RPMI7951 (cell line): ENCODE measurements around the gene R3HCC1L. TPM values are rescaled to one million over a fixed set of nuclear protein-coding genes. Genes with fewer than 3 reads are reported as not detected.

Experiments
- DNase-seq: peaks from one replicate; pipeline ENCODE4 v3.0.0-alpha.2; 2012; ENCODE audit warnings: low read depth
- total RNA-seq: library from RNA; depleted of rRNA; stranded (reverse); fragments of >200 nt; shearing (Covaris generic); gene quantifications from 2 replicates; pipeline ENCODE4 v1.2.3, GENCODE V29; 2014

Gene R3HCC1L
- total RNA-seq, 1 experiment from 2014 or later: 12.5 TPM

- no peak for DNase-seq
These were observed 125.9 kb downstream of the R3HCC1L start for GRCh38 chr10:98260350-98260749.

- no peak for DNase-seq
These were observed 126.3 kb downstream of the R3HCC1L start for GRCh38 chr10:98260752-98261151.

DNA sequence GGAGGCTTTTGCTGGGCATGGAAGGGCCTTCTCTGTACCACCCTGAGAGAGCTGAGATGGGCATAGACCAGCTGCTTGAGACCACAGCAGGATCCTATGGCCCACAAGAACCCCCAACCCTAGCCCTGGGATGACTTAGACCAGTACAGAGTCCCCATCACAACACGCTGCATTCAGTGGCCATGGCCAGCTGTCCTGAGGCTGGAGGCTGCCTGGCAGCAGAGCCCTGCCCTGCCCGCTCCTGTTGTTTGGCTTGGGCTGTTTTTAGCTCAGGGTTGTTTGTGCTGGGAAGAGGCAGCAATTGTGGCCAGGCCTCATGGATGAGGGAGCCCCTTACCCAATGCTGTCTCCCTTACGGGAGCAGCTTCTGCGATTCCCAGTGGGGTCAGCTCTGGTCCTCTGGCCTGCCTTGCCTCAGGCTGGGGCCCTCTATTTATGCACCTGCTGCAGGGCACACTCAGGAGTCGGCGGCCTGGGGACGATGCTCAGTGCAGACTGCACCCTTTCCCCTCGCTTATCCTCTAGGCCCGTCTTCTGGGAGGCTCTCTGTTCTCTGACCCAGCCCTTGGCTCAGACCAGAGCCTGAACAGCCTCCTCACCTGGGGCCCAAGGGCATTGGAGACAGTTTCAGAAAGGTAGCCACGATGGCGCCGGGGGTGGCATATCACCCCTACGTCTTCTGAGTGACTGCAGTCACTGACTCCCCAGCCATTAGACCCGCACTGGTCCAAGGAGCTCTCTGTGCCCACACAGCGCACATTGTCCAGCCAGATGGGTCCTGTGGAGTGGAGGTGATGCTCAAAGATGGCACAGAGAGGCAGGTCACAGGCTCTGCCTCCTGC lies 127.2 kb downstream of the R3HCC1L start:
- no peak for DNase-seq

GRCh38 chr10:98262571-98262970 lies 128.1 kb downstream of the R3HCC1L start:
- peak; percentile 49 for DNase-seq

DNA sequence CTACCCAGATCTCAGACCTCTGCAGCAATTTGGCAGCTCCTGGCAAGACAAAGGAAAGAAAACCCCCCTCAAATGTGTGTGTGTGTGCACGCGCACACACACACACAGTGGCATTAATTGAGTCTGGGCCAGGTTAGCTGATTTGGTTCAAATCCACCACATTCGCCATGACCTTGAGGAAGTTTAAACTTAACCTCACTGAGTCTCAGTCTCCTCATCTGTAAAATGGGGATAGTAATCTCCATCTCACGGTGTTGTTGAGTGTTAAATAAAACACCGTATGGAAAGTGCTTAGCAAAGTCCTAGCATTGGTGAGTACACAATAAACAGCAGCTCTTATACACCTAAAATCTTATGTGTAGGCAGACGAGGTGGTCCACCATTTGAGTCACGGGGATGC lies 128.6 kb downstream of the R3HCC1L start:
- no peak for DNase-seq

- DNase-seq: no peak
These were observed 130.1 kb downstream of the R3HCC1L start for GRCh38 chr10:98264378-98265065.

- no peak for DNase-seq
These were observed 131.2 kb downstream of the R3HCC1L start for GRCh38 chr10:98265403-98266378.

GRCh38 chr10:98266647-98267046 lies 132.2 kb downstream of the R3HCC1L start:
- DNase-seq: no peak

DNA sequence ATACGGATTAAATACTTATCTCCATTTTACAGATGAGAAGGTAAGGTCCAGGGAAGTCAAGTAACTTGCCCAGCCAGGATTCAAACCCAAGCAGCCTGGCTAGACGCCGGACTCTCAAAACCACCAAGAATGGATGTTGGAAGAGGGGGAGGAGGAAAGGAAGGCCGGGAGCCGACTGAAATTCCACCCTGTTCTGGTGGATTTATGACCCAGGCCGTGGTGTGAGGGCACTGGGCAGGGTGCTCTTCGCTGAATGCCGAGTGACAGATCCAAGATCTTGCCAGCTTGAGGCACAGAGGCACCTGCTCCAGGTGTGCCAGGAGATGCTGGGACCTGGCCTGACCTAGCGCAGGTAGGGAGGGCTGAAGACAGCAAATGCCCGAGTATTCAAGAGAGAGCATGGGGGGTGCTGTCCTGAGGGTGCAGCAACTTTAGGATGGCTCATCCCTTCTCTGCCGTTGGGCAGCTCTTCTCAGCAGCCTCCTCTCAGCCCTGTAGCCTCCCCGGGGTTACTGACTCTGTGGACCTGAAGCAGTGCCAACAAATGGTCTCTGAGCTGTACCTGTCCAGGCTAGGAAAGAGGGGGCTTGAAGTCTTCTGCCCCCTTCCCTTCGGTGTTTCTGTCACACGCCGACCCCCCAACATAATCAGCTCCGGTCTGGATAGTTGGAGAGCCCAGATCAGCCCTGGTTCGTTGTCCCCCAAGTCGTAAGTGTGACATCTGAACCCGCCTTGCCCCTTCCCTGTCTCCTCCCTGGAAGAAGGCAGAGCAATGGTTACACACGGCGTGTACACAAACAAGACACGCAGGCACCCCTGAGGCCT lies 132.8 kb downstream of the R3HCC1L start:
- DNase-seq: no peak

DNA sequence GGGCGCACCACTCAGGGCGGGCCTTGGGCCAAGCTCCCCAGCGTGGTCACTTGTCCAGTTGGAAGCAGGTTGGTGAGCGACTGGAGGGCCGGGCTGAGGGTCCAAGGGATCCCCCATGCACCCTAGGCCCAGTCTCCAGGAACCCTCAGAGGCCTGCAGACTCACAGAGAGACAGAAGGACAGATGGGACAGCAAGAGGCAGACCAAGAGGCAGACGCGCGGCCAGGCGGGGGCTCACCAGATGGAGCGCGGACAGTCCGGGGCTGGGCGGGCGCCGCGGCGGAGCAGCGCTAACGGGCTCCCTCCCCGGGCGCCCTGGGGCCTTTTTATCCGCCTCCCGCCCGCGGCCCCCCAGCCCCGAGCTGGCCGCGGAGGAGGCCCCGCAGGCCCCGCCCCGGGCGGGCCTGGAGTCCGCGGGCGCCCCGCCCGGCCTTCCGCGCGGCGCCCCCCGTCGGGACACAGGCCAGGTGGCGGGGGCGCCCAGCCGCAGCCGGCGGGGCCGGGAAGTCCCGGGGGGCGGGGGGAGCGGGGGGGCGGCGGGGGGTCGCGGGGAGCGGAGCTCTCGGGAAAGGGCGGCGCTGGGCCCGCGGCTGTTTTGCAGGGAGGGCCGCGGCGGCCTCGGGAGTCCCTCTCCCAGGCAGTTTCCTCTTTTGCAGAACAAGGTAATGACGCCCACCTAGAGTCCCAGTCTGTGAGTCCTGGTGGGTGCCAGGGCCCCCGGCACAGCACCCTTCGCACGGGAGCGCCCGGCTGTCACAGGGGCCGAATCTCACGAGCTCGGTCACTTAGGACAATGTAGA lies 133.6 kb downstream of the R3HCC1L start, which contains the start of gene LOXL4:
Gene LOXL4, minus strand, starts transcription at position 301 of the 800 bp plus-strand sequence. CDS start 5,175 bp downstream, outside the sequence.
- no peak for DNase-seq

DNA sequence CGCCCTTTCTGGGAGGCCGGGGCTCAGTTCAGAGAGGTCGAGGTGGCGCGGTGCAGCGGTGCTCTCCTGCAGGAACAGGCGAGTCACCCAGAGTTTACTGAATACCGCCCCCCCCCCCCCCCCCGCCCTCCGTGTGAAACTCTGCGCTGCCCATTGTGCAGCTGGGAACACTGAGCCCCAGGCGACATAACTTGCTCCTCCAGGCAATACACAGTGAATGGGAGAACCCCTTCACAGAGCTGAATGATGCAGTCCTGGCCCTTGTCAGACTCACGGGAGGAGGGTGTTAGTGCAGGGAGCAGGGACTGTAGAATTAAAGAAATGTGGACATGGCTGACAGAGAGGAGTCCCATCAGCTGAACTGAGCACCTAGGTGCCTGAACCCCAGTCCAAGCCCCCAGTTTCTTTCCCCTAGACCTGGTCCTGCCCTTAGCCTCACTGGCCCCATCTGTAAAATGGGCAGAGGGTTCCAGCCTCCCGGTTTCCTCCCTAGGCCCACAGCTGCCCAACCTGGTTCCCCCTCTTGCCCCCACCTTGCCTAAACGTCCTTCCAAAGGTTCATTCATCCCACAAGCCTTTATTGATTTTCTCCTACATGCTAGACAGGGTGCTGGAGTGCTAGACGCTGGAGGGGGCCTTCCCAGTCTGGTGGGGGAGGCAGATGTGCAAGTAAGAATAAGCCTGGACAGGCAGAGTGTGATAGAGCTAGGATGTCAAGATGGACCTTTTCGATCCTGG lies 134.4 kb downstream of the R3HCC1L start:
- peak; percentile 14 for DNase-seq

DNA sequence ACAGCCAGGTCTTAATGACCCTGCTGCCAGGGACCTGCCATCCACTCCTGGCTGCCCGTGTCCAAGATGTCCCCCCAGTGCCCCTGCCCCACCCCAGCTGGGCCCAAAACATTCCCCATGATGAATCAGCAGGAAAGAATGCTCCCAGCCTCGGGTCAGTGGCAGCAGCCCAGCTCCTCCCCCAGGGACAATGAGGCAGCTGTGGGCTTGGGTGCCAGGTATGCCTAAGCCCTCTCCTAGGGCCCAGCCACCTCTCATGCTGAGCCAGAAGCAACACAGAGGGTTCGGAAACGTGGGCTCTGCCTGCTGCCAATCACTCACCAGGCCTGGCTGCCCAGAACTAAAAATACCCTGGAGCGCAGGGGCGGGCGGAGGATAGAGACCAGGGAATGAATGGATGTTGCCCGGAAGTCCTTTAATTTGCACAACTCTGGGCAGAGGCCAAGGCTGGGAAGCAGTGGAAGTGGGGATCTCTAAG lies 135.0 kb downstream of the R3HCC1L start:
- DNase-seq: peak; percentile 84

DNA sequence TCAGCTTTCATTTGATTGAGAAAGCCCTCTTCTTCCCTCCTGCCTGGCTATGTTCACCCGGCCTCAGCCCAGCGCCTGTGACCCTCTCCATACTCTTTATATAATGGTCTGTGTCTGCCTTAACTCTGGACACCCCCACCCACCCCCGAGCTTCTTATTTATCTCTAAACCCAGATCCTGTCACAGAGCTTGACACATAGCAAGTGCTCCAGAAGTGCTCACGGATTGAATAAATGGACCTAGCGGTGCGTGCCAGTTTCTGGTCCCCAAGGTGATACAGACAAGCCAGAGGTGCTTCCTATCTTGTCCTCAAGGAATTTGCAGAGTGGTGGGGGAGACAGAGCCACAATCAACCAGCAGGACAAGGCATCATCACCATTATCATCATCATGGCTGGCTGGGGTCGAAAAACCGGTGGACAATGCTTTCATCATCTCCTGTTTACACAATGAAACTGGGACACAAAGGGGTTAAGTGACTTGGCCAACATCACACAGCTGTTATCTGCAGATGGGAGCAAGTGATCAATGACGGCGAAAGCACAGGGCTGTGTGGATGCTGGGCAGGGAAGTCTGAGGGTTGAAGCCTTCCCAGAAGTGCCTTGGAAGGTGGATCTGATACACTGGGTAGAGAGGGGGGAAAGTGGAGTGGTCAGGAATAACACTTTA lies 135.8 kb downstream of the R3HCC1L start:
- no peak for DNase-seq

DNA sequence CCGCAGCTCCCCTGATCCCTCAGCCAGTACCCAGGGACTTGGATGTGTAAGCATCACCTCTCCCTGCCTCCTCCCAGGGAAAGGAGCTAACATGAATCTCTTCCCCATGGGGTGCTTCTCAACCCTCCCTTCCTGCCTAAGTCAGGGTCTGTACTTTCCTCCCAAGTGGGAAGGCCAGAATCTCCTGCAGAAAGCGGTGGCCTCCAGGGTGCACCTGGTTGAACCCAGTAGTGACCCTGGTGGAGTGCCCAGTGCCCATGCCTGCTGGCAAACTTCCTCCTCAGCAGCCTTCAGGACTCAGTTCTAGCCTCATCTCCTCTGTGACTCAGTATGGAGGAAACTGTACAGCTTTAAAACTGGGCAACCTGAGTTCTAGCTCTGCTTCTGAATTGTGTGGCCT lies 136.3 kb downstream of the R3HCC1L start:
- no peak for DNase-seq

DNA sequence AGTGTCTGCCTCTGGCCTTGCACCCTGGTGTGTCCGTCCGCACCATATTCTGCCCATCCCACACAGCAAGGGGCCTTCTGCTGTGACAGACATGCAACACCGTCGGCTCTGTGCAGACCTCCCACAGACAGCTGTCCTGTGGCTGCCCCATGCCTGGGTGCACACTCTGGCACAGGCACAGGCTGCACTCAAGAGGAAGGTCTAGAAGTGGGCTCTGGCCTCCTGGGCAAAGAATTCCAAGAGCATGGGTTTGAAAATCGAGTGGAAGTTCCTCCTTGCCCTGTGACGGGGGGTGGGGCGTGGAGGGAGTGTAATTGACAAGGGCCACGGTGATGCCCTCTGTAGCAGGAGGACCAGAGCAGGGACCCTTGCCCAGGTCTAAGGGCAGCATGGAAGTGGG lies 137.8 kb downstream of the R3HCC1L start:
- no peak for DNase-seq

DNA sequence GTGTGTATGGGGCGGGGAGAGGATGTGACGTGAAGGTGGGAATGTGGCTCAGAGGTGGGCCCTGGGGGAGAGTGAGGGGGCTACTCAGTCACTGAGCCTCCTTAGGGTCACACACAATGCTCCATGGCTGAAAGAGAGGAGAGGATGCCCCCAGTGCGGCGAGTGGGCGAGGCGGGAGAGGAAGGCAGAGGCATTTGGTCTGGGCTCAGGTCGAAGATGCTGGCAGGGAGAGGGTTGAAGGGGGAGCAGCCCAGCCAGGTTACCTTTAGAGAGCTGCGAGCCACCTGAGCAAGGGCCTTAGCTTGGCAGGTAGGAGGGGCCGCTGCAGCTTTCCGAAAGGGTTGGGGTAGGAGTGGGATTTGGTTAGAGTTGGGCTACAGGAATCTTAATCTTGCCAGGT lies 138.2 kb downstream of the R3HCC1L start:
- no peak for DNase-seq

DNA sequence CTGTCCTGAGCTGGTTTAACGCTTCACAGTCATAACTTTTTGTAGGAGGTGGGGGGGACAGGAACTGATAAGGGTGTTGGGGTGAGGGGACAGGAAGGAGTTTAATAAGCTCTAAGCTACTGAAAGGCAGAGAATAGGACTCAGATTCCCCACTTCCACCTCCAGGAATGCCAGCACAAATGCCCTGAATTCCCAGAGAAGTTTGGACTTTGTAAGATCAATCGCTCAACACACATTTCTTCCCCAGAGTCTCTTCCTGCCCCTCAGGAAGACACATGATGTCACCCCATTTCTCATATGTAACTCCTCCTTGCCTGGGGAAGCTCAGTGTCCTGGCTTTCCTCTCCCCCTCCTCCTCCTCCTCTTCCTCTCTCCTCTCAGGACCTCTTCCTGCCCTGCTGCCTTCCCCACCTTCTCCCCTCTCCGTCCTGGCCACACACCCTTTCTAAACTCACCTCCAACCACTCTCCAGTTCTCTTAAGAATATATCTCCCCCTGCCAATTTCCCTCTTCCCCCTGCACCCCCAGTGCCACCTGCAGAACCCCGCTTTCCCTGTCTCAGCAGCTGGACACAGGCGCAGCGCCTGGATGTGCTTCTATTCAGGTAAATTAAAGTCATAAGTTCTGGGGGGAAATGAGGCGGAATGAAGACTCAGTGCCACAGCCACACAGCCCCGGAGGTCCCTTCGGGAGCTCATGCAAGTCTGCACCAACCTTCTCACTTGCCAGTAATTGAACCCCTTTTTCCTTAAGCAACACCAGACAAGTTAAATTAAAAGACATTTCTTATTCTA lies 138.8 kb downstream of the R3HCC1L start:
- DNase-seq: no peak

- no peak for DNase-seq
These were observed 140.1 kb downstream of the R3HCC1L start for GRCh38 chr10:98274562-98274961.
